Right hindlimb (tissue), 1 donor: ENCODE results near the gene MRPL42.
"Not testable (repeated sequence)": the region's sequence is repeated elsewhere in the genome, so short reads cannot be mapped to it uniquely, and the experiment has no call there.

Experiments used
- DNase-seq: peaks from one replicate; pipeline ENCODE4 v3.0.0-alpha.2; 2018

MRPL42 gene

DNA sequence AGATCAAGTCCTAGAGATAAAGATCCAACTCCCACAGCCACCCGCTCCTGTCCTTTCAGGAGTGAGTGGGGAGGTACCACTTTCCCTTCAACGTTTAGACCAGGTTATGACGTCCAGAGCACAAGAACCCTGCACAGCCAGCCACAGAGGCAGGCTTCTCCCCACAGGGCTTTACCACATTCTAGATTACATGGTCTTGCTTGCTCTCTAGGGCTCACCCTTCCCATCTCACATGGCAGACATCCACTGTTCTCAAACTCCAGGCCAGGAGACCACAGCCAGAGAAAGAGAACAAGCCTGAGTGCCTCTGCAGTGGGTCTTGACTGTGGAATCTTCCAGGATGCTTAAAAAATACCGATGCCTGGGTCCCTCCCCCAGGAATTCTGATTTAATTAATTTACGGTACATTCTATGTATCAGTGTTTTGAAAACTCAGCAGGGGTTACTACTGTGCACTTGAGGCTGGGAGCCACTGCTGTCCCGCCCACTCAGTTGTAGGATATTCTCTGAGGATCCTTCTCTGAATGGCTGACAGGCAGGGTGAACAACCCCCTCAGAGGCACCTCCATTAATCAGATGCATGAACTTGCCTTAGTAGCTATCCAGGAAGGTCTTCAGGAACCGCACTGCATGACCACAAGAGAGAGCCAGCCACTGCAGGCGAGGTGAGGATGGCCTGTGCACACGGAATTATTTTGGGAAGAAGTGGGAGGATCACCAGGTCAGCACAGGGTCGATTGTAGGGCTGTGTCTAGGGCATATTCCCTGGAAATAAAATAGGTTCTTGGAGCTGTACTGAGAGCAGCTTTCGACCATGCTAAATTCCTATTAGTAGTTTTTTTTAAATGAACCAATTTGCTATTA is 83.7 kb downstream of the MRPL42 start:
- DNase-seq: no peak

DNA sequence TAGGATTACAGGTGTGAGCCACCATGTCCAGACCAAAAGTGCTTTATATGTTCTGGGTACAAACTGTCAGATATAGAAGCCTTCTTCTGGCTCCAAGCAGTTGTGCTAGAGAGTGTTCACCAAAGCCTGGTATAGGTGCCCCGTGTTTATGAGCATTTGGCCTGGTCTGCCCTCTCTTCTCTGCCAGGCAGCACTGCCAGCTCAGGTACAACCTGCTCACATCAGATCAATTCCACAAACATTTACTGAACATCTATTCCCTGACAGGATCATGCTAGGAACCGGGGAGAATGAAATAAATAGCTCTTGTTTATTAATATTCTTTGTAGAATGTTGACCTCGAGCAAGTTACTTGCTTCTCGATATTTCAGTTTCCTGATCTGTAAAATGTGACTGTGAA is 85.1 kb downstream of the MRPL42 start:
- DNase-seq: no peak

DNA sequence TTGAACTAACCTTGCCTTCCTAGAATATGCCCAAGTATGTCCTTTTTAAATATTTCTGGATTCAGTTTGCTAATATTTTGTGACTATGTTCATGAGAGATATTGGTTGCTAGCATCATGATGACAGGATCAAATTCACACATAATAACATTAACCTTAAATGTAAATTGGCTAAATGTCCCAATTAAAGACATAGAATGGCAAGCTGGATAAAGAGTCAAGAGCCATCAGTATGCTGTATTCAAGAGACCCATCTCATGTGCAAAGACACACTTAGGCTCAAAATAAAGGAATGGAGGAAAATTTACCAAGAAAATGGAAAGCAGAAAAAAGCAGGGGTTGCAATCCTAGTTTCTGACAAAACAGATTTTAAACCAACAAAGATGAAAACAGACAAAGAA is 90.6 kb downstream of the MRPL42 start:
- not testable (repeated sequence) for DNase-seq

DNA sequence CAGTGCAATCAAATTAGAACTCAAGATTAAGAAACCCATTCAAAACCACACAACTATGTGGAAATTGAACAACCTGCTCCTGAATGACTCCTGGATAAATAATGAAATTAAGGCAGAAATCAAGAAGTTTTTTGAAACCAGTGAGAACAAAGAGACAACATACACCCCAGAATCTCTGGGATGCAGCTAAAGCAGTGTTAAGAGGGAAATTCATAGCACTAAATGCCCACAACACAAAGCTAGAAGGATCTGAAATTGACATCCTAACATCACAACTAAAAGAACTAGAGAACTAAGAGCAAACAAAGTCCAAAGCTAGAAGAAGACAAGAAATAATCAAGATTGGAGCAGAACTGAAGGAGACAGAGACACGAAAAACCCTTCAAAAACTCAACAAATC is 91.4 kb downstream of the MRPL42 start:
- not testable (repeated sequence) for DNase-seq

DNA sequence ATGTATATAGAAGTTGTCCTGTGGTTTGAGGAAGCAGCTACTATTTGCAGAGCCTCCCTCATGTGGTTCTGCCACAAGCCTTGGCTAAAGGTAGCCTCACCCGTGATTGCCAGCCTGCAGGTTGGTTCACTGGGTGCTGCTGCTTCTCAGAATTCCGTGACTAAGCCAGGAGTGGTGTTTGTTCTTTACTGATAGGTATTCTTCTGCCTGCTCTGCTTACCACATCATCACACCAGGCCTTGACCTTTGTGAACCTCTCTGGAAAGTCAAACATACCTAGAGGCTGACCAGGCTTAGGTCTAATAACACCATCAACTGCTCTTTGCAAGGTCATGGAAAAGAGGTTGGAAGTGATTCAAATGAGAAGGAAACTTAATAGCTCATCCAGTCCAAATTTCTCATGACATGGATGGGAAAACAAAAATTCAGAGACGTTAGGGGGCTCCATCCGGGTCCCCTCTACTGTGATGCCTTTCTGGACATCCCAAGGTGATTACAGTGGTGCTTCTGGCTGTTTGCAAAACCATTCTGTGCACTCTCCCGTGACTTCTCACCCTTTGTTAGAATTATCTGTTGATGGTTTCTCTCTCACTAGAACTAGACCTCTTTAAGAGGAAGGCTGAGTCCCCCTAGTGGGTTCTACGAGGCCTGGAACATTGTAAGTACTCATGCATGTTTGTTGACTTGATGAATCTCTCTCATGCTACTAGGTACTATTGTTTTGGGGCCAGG is 96.7 kb downstream of the MRPL42 start:
- no peak for DNase-seq

DNA sequence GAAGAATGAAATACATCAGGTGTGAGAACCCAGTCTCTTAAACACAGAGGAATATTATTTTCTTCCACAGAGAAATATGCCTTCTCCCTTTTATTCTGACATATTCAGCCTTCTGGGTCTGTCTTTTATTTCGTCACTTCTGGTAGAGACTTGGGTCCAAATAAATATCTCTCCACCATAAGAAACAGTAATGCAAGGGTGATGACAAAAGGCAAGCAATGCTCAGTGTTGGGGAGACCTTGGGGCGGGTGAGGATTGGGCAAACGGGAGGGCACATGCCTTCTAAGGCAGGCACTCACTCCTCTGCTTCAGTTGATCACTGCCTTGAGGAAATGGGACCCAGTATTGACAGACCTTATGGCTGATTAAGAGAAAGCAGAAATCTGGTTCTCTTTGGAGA is 98.4 kb downstream of the MRPL42 start:
- DNase-seq: no peak
